GM23338 (cell line): ENCODE results near the gene LAD1. TPM values are rescaled to one million over a fixed set of nuclear protein-coding genes. Genes with fewer than 3 reads are reported as not detected.

ENCODE experiments used
- ATAC-seq: fragments of 200-7000 bp; cut with Tn5 transposase; 3 replicates; pipeline ENCODE4 v1.9.1; 2020
- DNase-seq: peaks from one replicate; pipeline ENCODE4 v3.0.0-alpha.2; 2015; ENCODE audit warnings: low spot score
- H2AFZ ChIP-seq: fragments of 200-600 bp; sonication (generic); 2 replicates; pipeline ENCODE4 v1.8.0; 2016; ENCODE audit warnings: antibody characterized with exemption, mild to moderate bottlenecking, moderate library complexity
- H3F3A ChIP-seq: fragments of 200-600 bp; sonication (generic); replicated peaks from 2 replicates; pipeline ENCODE4 v1.8.0; 2017; ENCODE audit warnings: antibody characterized with exemption, mixed run types, low read depth
- H3K27ac ChIP-seq: fragments of 200-600 bp; sonication (generic); 2 replicates; pipeline ENCODE4 v1.6.1; 2016; ENCODE audit warnings: low read depth
- H3K27me3 ChIP-seq: fragments of 200-600 bp; sonication (generic); 2 replicates; pipeline ENCODE4 v1.8.0; 2016; ENCODE audit warnings: mild to moderate bottlenecking, mixed run types, moderate library complexity; ENCODE audit not compliant: insufficient read depth
- H3K36me3 ChIP-seq: fragments of 200-600 bp; sonication (generic); 2 replicates; pipeline ENCODE4 v1.8.0; 2016; ENCODE audit warnings: mild to moderate bottlenecking; ENCODE audit not compliant: insufficient read depth
- H3K4me1 ChIP-seq: fragments of 200-600 bp; sonication (generic); 2 replicates; pipeline ENCODE4 v1.8.0; 2016; ENCODE audit warnings: mild to moderate bottlenecking, moderate library complexity; ENCODE audit not compliant: insufficient read depth
- H3K4me2 ChIP-seq: fragments of 200-600 bp; sonication (generic); 2 replicates; pipeline ENCODE4 v1.7.1; 2017; ENCODE audit warnings: mixed run types
- H3K4me3 ChIP-seq: fragments of 200-600 bp; sonication (generic); 2 replicates; pipeline ENCODE4 v1.6.1; 2016; ENCODE audit warnings: mixed run types
- H3K79me2 ChIP-seq: fragments of 200-600 bp; sonication (generic); replicated peaks from 2 replicates; pipeline ENCODE4 v1.8.0; 2017; ENCODE audit warnings: mild to moderate bottlenecking; ENCODE audit not compliant: insufficient read depth
- H3K9me2 ChIP-seq: fragments of 200-600 bp; sonication (generic); 2 replicates; pipeline ENCODE4 v1.8.0; 2017; ENCODE audit not compliant: insufficient read depth
- H4K20me1 ChIP-seq: fragments of 200-600 bp; sonication (generic); replicated peaks from 2 replicates; pipeline ENCODE4 v1.8.0; 2017; ENCODE audit warnings: mild to moderate bottlenecking; ENCODE audit not compliant: insufficient read depth
- H3K27ac Mint-ChIP-seq: 2 replicates; pipeline ENCODE4 v1.8.0; 2020; ENCODE audit warnings: inconsistent platforms, mild to moderate bottlenecking, moderate library complexity, mixed read lengths
- H3K27me3 Mint-ChIP-seq: 3 replicates; pipeline ENCODE4 v1.8.0; 2022; ENCODE audit warnings: low read depth, mild to moderate bottlenecking, moderate library complexity, mixed read lengths, inconsistent platforms; ENCODE audit not compliant: insufficient read depth, poor library complexity
- H3K36me3 Mint-ChIP-seq: 3 replicates; pipeline ENCODE4 v1.8.0; 2021; ENCODE audit warnings: low read depth, mild to moderate bottlenecking, inconsistent platforms, moderate library complexity, mixed read lengths
- H3K4me1 Mint-ChIP-seq: 3 replicates; pipeline ENCODE4 v1.8.0; 2020; ENCODE audit warnings: mild to moderate bottlenecking, inconsistent platforms, mixed read lengths
- H3K4me3 Mint-ChIP-seq: 3 replicates; pipeline ENCODE4 v1.8.0; 2021; ENCODE audit warnings: moderate library complexity, mild to moderate bottlenecking, inconsistent platforms, mixed read lengths
- H3K9me3 Mint-ChIP-seq: 3 replicates; pipeline ENCODE4 v1.8.0; 2020; ENCODE audit warnings: moderate library complexity, mild to moderate bottlenecking, inconsistent platforms, mixed read lengths
- CREB1 ChIP-seq: fragments of 250-450 bp; sonication (Bioruptor Pico); IDR thresholded peaks from 2 replicates; pipeline ENCODE4 v1.5.0; 2020; ENCODE audit warnings: low read depth, mild to moderate bottlenecking, moderate library complexity
- CTCF ChIP-seq, 2 experiments: fragments of 200-600 bp in 1 of 2; sonication (generic) in 1 of 2; conservative IDR thresholded peaks; 2 replicates each; pipeline versions ENCODE4 v1.5.1 to v1.6.1; 2016 to 2017; ENCODE audit warnings: antibody characterized with exemption in 2 of 2, low read depth in 2 of 2, mild to moderate bottlenecking in 2 of 2, moderate library complexity in 1 of 2
- ETS1 ChIP-seq: IDR thresholded peaks from 2 replicates; pipeline ENCODE4 v1.6.1; 2016; ENCODE audit warnings: antibody characterized with exemption
- EZH2 ChIP-seq: fragments of 200-600 bp; sonication (generic); IDR thresholded peaks from one replicate; pipeline ENCODE4 v1.8.0; 2017; ENCODE audit warnings: antibody characterized with exemption, mild to moderate bottlenecking, low read depth; ENCODE audit not compliant: unreplicated experiment
- EZH2phosphoT487 ChIP-seq: fragments of 200-600 bp; sonication (generic); IDR thresholded peaks from one replicate; pipeline ENCODE4 v1.8.1; 2018; ENCODE audit warnings: antibody characterized with exemption; ENCODE audit not compliant: unreplicated experiment
- JUNB ChIP-seq: IDR thresholded peaks from one replicate; pipeline ENCODE4 v1.6.1; 2016; ENCODE audit warnings: antibody characterized with exemption; ENCODE audit not compliant: unreplicated experiment
- NANOG ChIP-seq: IDR thresholded peaks from 2 replicates; pipeline ENCODE4 v1.6.1; 2016; ENCODE audit warnings: antibody characterized with exemption, borderline replicate concordance
- POLR2AphosphoS5 ChIP-seq: IDR thresholded peaks from 2 replicates; pipeline ENCODE4 v1.6.1; 2016; ENCODE audit warnings: antibody characterized with exemption, low read depth
- REST ChIP-seq: IDR thresholded peaks from one replicate; pipeline ENCODE4 v1.6.1; 2018; ENCODE audit warnings: antibody characterized with exemption; ENCODE audit not compliant: unreplicated experiment
- STAT1 ChIP-seq: IDR thresholded peaks from one replicate; pipeline ENCODE4 v1.6.1; 2016; ENCODE audit warnings: antibody characterized with exemption; ENCODE audit not compliant: unreplicated experiment
- ZNF114 ChIP-seq: fragments of 250-450 bp; sonication (Bioruptor Pico); IDR thresholded peaks from 2 replicates; pipeline ENCODE4 v1.5.0; 2020; ENCODE audit warnings: mild to moderate bottlenecking, moderate library complexity
- ZNF331 ChIP-seq: fragments of 250-450 bp; sonication (Bioruptor Pico); IDR thresholded peaks from 2 replicates; pipeline ENCODE4 v1.5.0; 2020; ENCODE audit warnings: low read depth, mild to moderate bottlenecking, moderate library complexity
- ZNF462 ChIP-seq: fragments of 250-450 bp; sonication (Bioruptor Pico); IDR thresholded peaks from 2 replicates; pipeline ENCODE4 v1.5.0; 2020; ENCODE audit warnings: mild to moderate bottlenecking, moderate library complexity
- polyA plus RNA-seq: library from polyadenylated mRNA; unstranded; fragments of >200 nt; fragmentation: Nextera tagmentation; extraction: Ambion mirVana; gene quantifications from 2 replicates; pipeline ENCODE4 v1.2.1, GENCODE V29; 2016
- total RNA-seq: library from RNA; depleted of rRNA; stranded (reverse); fragments of >200 nt; shearing (Covaris generic); gene quantifications from 2 replicates; pipeline ENCODE4 v1.2.3, GENCODE V29; 2014

The LAD1 gene
- total and polyA plus RNA-seq, 2 experiments from 2014 or later = 17.6 to 18.9 TPM

GRCh38 chr1:201331166-201331565 lies 68.0 kb downstream of the LAD1 start:
- Histone ChIP-seq H3K9me2 (no peaks in the 10 kb centered on the region), H3K27me3 (no peaks in the 10 kb centered on the region), H3K79me2 (no peaks in the 10 kb centered on the region), H2AFZ (no peak overlapping the region), H3K4me3 (no peak overlapping the region), H3K36me3 (no peaks in the 10 kb centered on the region), H3F3A (no peaks in the 10 kb centered on the region), H3K27ac (no peak overlapping the region), H4K20me1 (no peaks in the 10 kb centered on the region), H3K4me1 (no peaks in the 10 kb centered on the region), H3K4me2 (no peak overlapping the region)
- DNase-seq (no peak), ATAC-seq (no peak)
- Mint-ChIP-seq H3K4me1 (no peaks in the 10 kb centered on the region), H3K27ac (no peak overlapping the region), H3K9me3 (no peaks in the 10 kb centered on the region), H3K27me3 (peaks cover 7% of the 10 kb centered on the region), H3K36me3 (no peaks in the 10 kb centered on the region; the same call in 2 of the 3 replicates), H3K4me3 (no peak overlapping the region)
- TF ChIP-seq REST (no peak), STAT1 (no peak), NANOG (no peak), EZH2 (no peak), ZNF114 (CRISPR knock-in tag) (no peak), ZNF331 (CRISPR knock-in tag) (no peak), CTCF (conservative IDR thresholded peaks at IDR 0.05; ENCODE audit: low read depth in 2 of 2) (no peak), CREB1 (CRISPR knock-in tag) (no peak), ZNF462 (CRISPR knock-in tag) (no peak), POLR2AphosphoS5 (no peak), ETS1 (no peak), EZH2phosphoT487 (no peak), JUNB (no peak)
